ENCODE measurements around the gene AJAP1.

AJAP1 gene

GRCh38 chr1:4770713-4771112, 116.3 kb downstream of the AJAP1 start:
- Histone ChIP-seq H3K4me1 (no peaks in the 10 kb centered on the region), H3K36me3 (replicated peaks) (no peaks in the 10 kb centered on the region), H3K9me3 (no peaks in the 10 kb centered on the region), H3K4me3 (no peak overlapping the region), H3K27me3 (ENCODE audit: low read depth) (no peaks in the 10 kb centered on the region)
- no peak for DNase-seq (ENCODE audit: low spot score in 2 of 2)
- in situ Hi-C loops (cut with MboI; ENCODE audit: low sequenced_read_pairs): no loop called here

GRCh38 chr1:4771267-4771666, 116.9 kb downstream of the AJAP1 start:
- Histone ChIP-seq H3K27me3 (ENCODE audit: low read depth) (no peaks in the 10 kb centered on the region), H3K9me3 (no peaks in the 10 kb centered on the region), H3K4me1 (no peaks in the 10 kb centered on the region), H3K36me3 (replicated peaks) (no peaks in the 10 kb centered on the region), H3K4me3 (no peak overlapping the region)
- no peak for DNase-seq (ENCODE audit: low spot score in 2 of 2)
- in situ Hi-C loops (cut with MboI; ENCODE audit: low sequenced_read_pairs): no loop called here

GRCh38 chr1:4771721-4772120, 117.3 kb downstream of the AJAP1 start:
- no peaks in the 10 kb centered on the region for H3K9me3 ChIP-seq
- DNase-seq (ENCODE audit: low spot score in 2 of 2): no peak
- H3K27me3 ChIP-seq (ENCODE audit: low read depth): no peaks in the 10 kb centered on the region
- no peaks in the 10 kb centered on the region for H3K4me1 ChIP-seq
- no peaks in the 10 kb centered on the region for H3K36me3 ChIP-seq (replicated peaks)
- no peak overlapping the region for H3K4me3 ChIP-seq
- in situ Hi-C loops (cut with MboI; ENCODE audit: low sequenced_read_pairs): no loop called here

GRCh38 chr1:4772294-4773010, 118.0 kb downstream of the AJAP1 start:
- no peak overlapping the region for H3K4me3 ChIP-seq
- no peaks in the 10 kb centered on the region for H3K9me3 ChIP-seq
- H3K36me3 ChIP-seq (replicated peaks): no peaks in the 10 kb centered on the region
- DNase-seq (ENCODE audit: low spot score in 2 of 2): no peak
- H3K27me3 ChIP-seq (ENCODE audit: low read depth): no peaks in the 10 kb centered on the region
- H3K4me1 ChIP-seq: no peaks in the 10 kb centered on the region
- in situ Hi-C loops (cut with MboI; ENCODE audit: low sequenced_read_pairs): no loop called here

GRCh38 chr1:4773226-4773625, 118.8 kb downstream of the AJAP1 start:
- Histone ChIP-seq H3K9me3 (no peaks in the 10 kb centered on the region), H3K36me3 (replicated peaks) (no peaks in the 10 kb centered on the region), H3K27me3 (ENCODE audit: low read depth) (no peaks in the 10 kb centered on the region), H3K4me3 (no peak overlapping the region), H3K4me1 (no peaks in the 10 kb centered on the region)
- in situ Hi-C loops (cut with MboI; ENCODE audit: low sequenced_read_pairs): no loop called here
- no peak for DNase-seq (ENCODE audit: low spot score in 2 of 2)

- Histone ChIP-seq H3K36me3 (replicated peaks) (no peaks in the 10 kb centered on the region), H3K9me3 (no peaks in the 10 kb centered on the region), H3K4me3 (no peak overlapping the region), H3K4me1 (no peaks in the 10 kb centered on the region), H3K27me3 (ENCODE audit: low read depth) (no peaks in the 10 kb centered on the region)
- no peak for DNase-seq (ENCODE audit: low spot score in 2 of 2)
- in situ Hi-C loops (cut with MboI; ENCODE audit: low sequenced_read_pairs): no loop called here
Measured at GRCh38 chr1:4775506-4775905, 121.1 kb downstream of the AJAP1 start.

- in situ Hi-C loops (cut with MboI; ENCODE audit: low sequenced_read_pairs): no loop called here
- no peak for DNase-seq (ENCODE audit: low spot score in 2 of 2)
Measured at GRCh38 chr1:4778056-4778455, 123.6 kb downstream of the AJAP1 start.

GRCh38 chr1:4781646-4782045, 127.2 kb downstream of the AJAP1 start:
- in situ Hi-C loops (cut with MboI; ENCODE audit: low sequenced_read_pairs): no loop called here
- H3K27me3 ChIP-seq (ENCODE audit: low read depth): no peaks in the 10 kb centered on the region

More at GRCh38 chr1:4778056-4778455, 123.6 kb downstream of the AJAP1 start:
- Histone ChIP-seq H3K9me3 (no peaks in the 10 kb centered on the region), H3K36me3 (replicated peaks) (no peaks in the 10 kb centered on the region), H3K27me3 (ENCODE audit: low read depth) (no peaks in the 10 kb centered on the region), H3K4me3 (no peak overlapping the region), H3K4me1 (no peaks in the 10 kb centered on the region)

GRCh38 chr1:4784761-4785160, 130.4 kb downstream of the AJAP1 start:
- no peak for DNase-seq (ENCODE audit: low spot score in 2 of 2)
- H3K4me1 ChIP-seq: no peaks in the 10 kb centered on the region
- no peaks in the 10 kb centered on the region for H3K36me3 ChIP-seq (replicated peaks)
- no peaks in the 10 kb centered on the region for H3K9me3 ChIP-seq
- no peak overlapping the region for H3K4me3 ChIP-seq
- in situ Hi-C loops (cut with MboI; ENCODE audit: low sequenced_read_pairs): no loop called here
- no peaks in the 10 kb centered on the region for H3K27me3 ChIP-seq (ENCODE audit: low read depth)

More at GRCh38 chr1:4781646-4782045, 127.2 kb downstream of the AJAP1 start:
- Histone ChIP-seq H3K36me3 (replicated peaks) (no peaks in the 10 kb centered on the region), H3K9me3 (no peaks in the 10 kb centered on the region), H3K4me3 (no peak overlapping the region), H3K4me1 (no peaks in the 10 kb centered on the region)
- DNase-seq (ENCODE audit: low spot score in 2 of 2): no peak

GRCh38 chr1:4786055-4786454, 131.6 kb downstream of the AJAP1 start:
- no peak for DNase-seq (ENCODE audit: low spot score in 2 of 2)
- in situ Hi-C loops (cut with MboI; ENCODE audit: low sequenced_read_pairs): no loop called here
- no peak overlapping the region for H3K4me3 ChIP-seq
- no peaks in the 10 kb centered on the region for H3K36me3 ChIP-seq (replicated peaks)
- no peaks in the 10 kb centered on the region for H3K27me3 ChIP-seq (ENCODE audit: low read depth)
- no peaks in the 10 kb centered on the region for H3K9me3 ChIP-seq
- no peaks in the 10 kb centered on the region for H3K4me1 ChIP-seq

- Histone ChIP-seq H3K9me3 (no peaks in the 10 kb centered on the region), H3K36me3 (replicated peaks) (no peaks in the 10 kb centered on the region), H3K4me1 (no peaks in the 10 kb centered on the region), H3K27me3 (ENCODE audit: low read depth) (no peaks in the 10 kb centered on the region), H3K4me3 (no peak overlapping the region)
- no peak for DNase-seq (ENCODE audit: low spot score in 2 of 2)
- in situ Hi-C loops (cut with MboI; ENCODE audit: low sequenced_read_pairs): no loop called here
Measured at GRCh38 chr1:4787551-4787950, 133.1 kb downstream of the AJAP1 start.

- Histone ChIP-seq H3K27me3 (ENCODE audit: low read depth) (no peaks in the 10 kb centered on the region), H3K4me1 (no peaks in the 10 kb centered on the region), H3K4me3 (no peak overlapping the region), H3K36me3 (replicated peaks) (no peaks in the 10 kb centered on the region), H3K9me3 (no peaks in the 10 kb centered on the region)
- in situ Hi-C loops (cut with MboI; ENCODE audit: low sequenced_read_pairs): no loop called here
- DNase-seq (ENCODE audit: low spot score in 2 of 2): no peak
Measured at GRCh38 chr1:4792565-4792964, 138.2 kb downstream of the AJAP1 start.

GRCh38 chr1:4794020-4794780, 139.8 kb downstream of the AJAP1 start:
- H3K27me3 ChIP-seq (ENCODE audit: low read depth): no peaks in the 10 kb centered on the region
- in situ Hi-C loops (cut with MboI; ENCODE audit: low sequenced_read_pairs): no loop called here
- no peaks in the 10 kb centered on the region for H3K9me3 ChIP-seq
- DNase-seq (ENCODE audit: low spot score in 2 of 2): no peak
- no peaks in the 10 kb centered on the region for H3K4me1 ChIP-seq
- no peak overlapping the region for H3K4me3 ChIP-seq
- no peaks in the 10 kb centered on the region for H3K36me3 ChIP-seq (replicated peaks)

GRCh38 chr1:4796161-4797015, 142.0 kb downstream of the AJAP1 start:
- DNase-seq (ENCODE audit: low spot score in 2 of 2): no peak
- Histone ChIP-seq H3K36me3 (replicated peaks) (no peaks in the 10 kb centered on the region), H3K4me1 (no peaks in the 10 kb centered on the region), H3K4me3 (no peak overlapping the region), H3K27me3 (ENCODE audit: low read depth) (no peaks in the 10 kb centered on the region), H3K9me3 (no peaks in the 10 kb centered on the region)
- in situ Hi-C loops (cut with MboI; ENCODE audit: low sequenced_read_pairs): no loop called here
